GM12801 (cell line): ENCODE measurements around the gene NPAS3.

Experiments
- TF ChIP-seq, protein P1 (sequence below): IDR thresholded peaks from one replicate; pipeline ENCODE4 v1.5.1; 2011; ENCODE audit warnings: control low read depth; ENCODE audit not compliant: insufficient read length; ENCODE audit errors: extremely low read depth

Gene NPAS3

GRCh38 chr14:33792720-33793368, 854.2 kb downstream of the NPAS3 start:
- TF ChIP-seq, protein P1, sequence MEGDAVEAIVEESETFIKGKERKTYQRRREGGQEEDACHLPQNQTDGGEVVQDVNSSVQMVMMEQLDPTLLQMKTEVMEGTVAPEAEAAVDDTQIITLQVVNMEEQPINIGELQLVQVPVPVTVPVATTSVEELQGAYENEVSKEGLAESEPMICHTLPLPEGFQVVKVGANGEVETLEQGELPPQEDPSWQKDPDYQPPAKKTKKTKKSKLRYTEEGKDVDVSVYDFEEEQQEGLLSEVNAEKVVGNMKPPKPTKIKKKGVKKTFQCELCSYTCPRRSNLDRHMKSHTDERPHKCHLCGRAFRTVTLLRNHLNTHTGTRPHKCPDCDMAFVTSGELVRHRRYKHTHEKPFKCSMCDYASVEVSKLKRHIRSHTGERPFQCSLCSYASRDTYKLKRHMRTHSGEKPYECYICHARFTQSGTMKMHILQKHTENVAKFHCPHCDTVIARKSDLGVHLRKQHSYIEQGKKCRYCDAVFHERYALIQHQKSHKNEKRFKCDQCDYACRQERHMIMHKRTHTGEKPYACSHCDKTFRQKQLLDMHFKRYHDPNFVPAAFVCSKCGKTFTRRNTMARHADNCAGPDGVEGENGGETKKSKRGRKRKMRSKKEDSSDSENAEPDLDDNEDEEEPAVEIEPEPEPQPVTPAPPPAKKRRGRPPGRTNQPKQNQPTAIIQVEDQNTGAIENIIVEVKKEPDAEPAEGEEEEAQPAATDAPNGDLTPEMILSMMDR: peak; percentile 40

GRCh38 chr14:33793398-33794110, 854.9 kb downstream of the NPAS3 start:
- TF ChIP-seq, protein P1: no peak

- TF ChIP-seq, protein P1: no peak
Observed at GRCh38 chr14:33794791-33795305, 856.2 kb downstream of the NPAS3 start.

DNA sequence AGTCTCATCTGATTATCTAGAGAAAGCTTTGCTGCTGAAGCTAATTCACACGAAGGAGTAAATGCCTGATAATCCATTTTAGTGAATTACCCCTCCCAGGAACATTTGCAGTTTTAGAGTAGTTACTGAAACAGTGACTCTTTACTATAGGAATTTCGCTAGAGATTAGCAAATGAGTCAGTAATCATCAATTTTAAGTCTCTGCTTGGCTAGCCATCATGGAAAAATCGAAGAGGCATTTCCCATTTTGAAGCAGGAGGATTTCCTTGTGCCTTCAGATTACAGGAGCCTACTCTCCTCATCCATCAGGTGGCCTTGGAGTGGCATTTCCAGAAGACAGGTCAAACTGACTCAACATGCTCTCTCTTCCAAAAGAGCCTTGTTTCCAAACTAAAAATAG, 857.7 kb downstream of the NPAS3 start:
- TF ChIP-seq, protein P1: no peak

DNA sequence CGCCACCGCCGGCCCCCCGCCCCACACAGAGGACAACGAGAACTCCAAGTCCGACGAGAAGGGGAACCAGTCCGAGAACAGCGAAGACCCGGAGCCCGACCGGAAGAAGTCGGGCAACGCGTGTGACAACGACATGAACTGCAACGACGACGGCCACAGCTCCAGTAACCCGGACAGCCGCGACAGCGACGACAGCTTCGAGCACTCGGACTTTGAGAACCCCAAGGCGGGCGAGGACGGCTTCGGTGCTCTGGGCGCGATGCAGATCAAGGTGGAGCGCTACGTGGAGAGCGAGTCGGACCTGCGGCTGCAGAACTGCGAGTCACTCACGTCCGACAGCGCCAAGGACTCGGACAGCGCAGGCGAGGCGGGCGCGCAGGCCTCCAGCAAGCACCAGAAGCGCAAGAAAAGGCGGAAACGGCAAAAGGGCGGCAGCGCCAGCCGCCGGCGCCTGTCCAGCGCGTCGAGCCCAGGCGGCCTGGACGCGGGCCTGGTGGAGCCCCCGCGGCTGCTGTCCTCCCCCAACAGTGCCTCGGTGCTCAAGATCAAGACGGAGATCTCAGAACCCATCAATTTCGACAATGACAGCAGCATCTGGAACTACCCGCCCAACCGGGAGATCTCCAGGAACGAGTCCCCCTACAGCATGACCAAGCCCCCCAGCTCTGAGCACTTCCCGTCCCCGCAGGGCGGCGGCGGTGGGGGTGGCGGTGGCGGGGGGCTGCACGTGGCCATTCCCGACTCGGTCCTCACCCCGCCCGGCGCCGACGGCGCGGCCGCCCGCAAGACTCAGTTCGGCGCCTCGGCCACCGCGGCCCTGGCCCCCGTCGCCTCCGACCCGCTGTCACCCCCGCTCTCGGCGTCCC, 861.3 kb downstream of the NPAS3 start:
- TF ChIP-seq, protein P1: no peak

- TF ChIP-seq, protein P1: no peak
Observed at GRCh38 chr14:33800735-33801163, 862.1 kb downstream of the NPAS3 start.

GRCh38 chr14:33802737-33803136, 864.1 kb downstream of the NPAS3 start:
- TF ChIP-seq, protein P1: no peak
